ENCODE results near the gene HECTD2. TPM values are rescaled to one million over a fixed set of nuclear protein-coding genes. Genes with fewer than 3 reads are reported as not detected.
"Not testable (repeated sequence)": the region's sequence is repeated elsewhere in the genome, so short reads cannot be mapped to it uniquely, and the experiment has no call there.

The HECTD2 gene
- 1 to 10 TPM; 1.7 to 3.2 TPM for total RNA-seq

- peak; percentile 92 to 93 for ATAC-seq
- Mint-ChIP-seq H3K4me1 (ENCODE audit: low read depth in 2 of 2) (peaks cover 10 to 14% of the 10 kb centered on the region in 2 donors), H3K9me3 (no peaks in the 10 kb centered on the region)
Measured at GRCh38 chr10:91409869-91410637, at the start of gene HECTD2. TSS of gene HECTD2 (plus strand) at chr10:91410344. CDS start at chr10:91410439, 95 bp downstream.

GRCh38 chr10:91360461-91360860 is 49.7 kb upstream of the HECTD2 start:
- H3K36me3 Mint-ChIP-seq = no peaks in the 10 kb centered on the region
- no peak for ATAC-seq
- no peak for DNase-seq (ENCODE audit: low spot score)
- no peaks in the 10 kb centered on the region for H3K9me3 Mint-ChIP-seq
- H3K27me3 Mint-ChIP-seq = peaks cover 33 to 65% of the 10 kb centered on the region in 2 donors
- no peaks in the 10 kb centered on the region for H3K4me1 Mint-ChIP-seq (ENCODE audit: low read depth in 2 of 2)
- no peak overlapping the region for H3K4me3 Mint-ChIP-seq
- no peak overlapping the region for H3K27ac Mint-ChIP-seq

More at GRCh38 chr10:91409869-91410637, at the start of gene HECTD2:
- DNase-seq (ENCODE audit: low spot score) = peak; percentile 90
- H3K27me3 Mint-ChIP-seq = peaks cover 0 to 7% of the 10 kb centered on the region in 2 donors
- H3K27ac Mint-ChIP-seq = peak within 1 kb of the TSS; percentile 74 to 90
- H3K36me3 Mint-ChIP-seq = no peaks in the 10 kb centered on the region
- peak within 1 kb of the TSS; percentile 98 for H3K4me3 Mint-ChIP-seq

- H3K27me3 Mint-ChIP-seq = peaks cover 37 to 47% of the 10 kb centered on the region in 2 donors
- not testable (repeated sequence) for ATAC-seq; H3K4me1 Mint-ChIP-seq (ENCODE audit: low read depth in 2 of 2); H3K27ac Mint-ChIP-seq; H3K9me3 Mint-ChIP-seq; DNase-seq (ENCODE audit: low spot score); H3K4me3 Mint-ChIP-seq; H3K36me3 Mint-ChIP-seq
Measured at GRCh38 chr10:91365519-91365918, 44.6 kb upstream of the HECTD2 start.

- Mint-ChIP-seq H3K4me3 (no peak overlapping the region), H3K4me1 (ENCODE audit: low read depth in 2 of 2) (no peaks in the 10 kb centered on the region), H3K36me3 (no peaks in the 10 kb centered on the region), H3K27ac (no peak overlapping the region), H3K9me3 (no peaks in the 10 kb centered on the region), H3K27me3 (peaks cover 28 to 36% of the 10 kb centered on the region in 2 donors)
- ATAC-seq = no peak
- DNase-seq (ENCODE audit: low spot score) = no peak
Measured at GRCh38 chr10:91366704-91367103, 43.4 kb upstream of the HECTD2 start.

GRCh38 chr10:91367127-91367531 is 43.0 kb upstream of the HECTD2 start:
- Mint-ChIP-seq H3K27ac (no peak overlapping the region), H3K27me3 (peaks cover 27 to 31% of the 10 kb centered on the region in 2 donors), H3K4me3 (no peak overlapping the region), H3K9me3 (no peaks in the 10 kb centered on the region), H3K4me1 (ENCODE audit: low read depth in 2 of 2) (no peaks in the 10 kb centered on the region), H3K36me3 (no peaks in the 10 kb centered on the region)
- DNase-seq (ENCODE audit: low spot score) = no peak
- no peak for ATAC-seq

GRCh38 chr10:91367558-91367957 is 42.6 kb upstream of the HECTD2 start:
- no peak for ATAC-seq
- no peaks in the 10 kb centered on the region for H3K4me1 Mint-ChIP-seq (ENCODE audit: low read depth in 2 of 2)
- peaks cover 23 to 27% of the 10 kb centered on the region in 2 donors for H3K27me3 Mint-ChIP-seq

GRCh38 chr10:91369978-91370589 is 40.1 kb upstream of the HECTD2 start:
- H3K36me3 Mint-ChIP-seq = peaks cover 12% of the 10 kb centered on the region
- DNase-seq (ENCODE audit: low spot score); H3K27ac Mint-ChIP-seq; H3K4me3 Mint-ChIP-seq; ATAC-seq; H3K4me1 Mint-ChIP-seq (ENCODE audit: low read depth in 2 of 2): not testable (repeated sequence)
- peaks cover 12 to 14% of the 10 kb centered on the region in 2 donors for H3K27me3 Mint-ChIP-seq
- H3K9me3 Mint-ChIP-seq = peaks cover 10% of the 10 kb centered on the region

More at GRCh38 chr10:91367558-91367957, 42.6 kb upstream of the HECTD2 start:
- DNase-seq (ENCODE audit: low spot score) = no peak
- Mint-ChIP-seq H3K36me3 (no peaks in the 10 kb centered on the region), H3K27ac (no peak overlapping the region), H3K4me3 (no peak overlapping the region), H3K9me3 (no peaks in the 10 kb centered on the region)

GRCh38 chr10:91374052-91374451 is 36.1 kb upstream of the HECTD2 start:
- DNase-seq (ENCODE audit: low spot score) (no peak), ATAC-seq (no peak)
- H3K4me1 Mint-ChIP-seq (ENCODE audit: low read depth in 2 of 2) = no peaks in the 10 kb centered on the region
- H3K36me3 Mint-ChIP-seq = peaks cover 20% of the 10 kb centered on the region
- H3K4me3 Mint-ChIP-seq = no peak overlapping the region
- no peak overlapping the region for H3K27ac Mint-ChIP-seq
- peaks cover 13% of the 10 kb centered on the region for H3K9me3 Mint-ChIP-seq
- peaks cover 14 to 38% of the 10 kb centered on the region in 2 donors for H3K27me3 Mint-ChIP-seq

GRCh38 chr10:91378061-91378460 is 32.1 kb upstream of the HECTD2 start:
- peaks cover 16% of the 10 kb centered on the region for H3K9me3 Mint-ChIP-seq
- H3K4me1 Mint-ChIP-seq (ENCODE audit: low read depth in 2 of 2) = peaks cover 0 to 5% of the 10 kb centered on the region in 2 donors
- no peak for DNase-seq (ENCODE audit: low spot score)
- peaks cover 9 to 30% of the 10 kb centered on the region in 2 donors for H3K27me3 Mint-ChIP-seq
- no peak for ATAC-seq
- H3K27ac Mint-ChIP-seq = no peak overlapping the region
- H3K36me3 Mint-ChIP-seq = peaks cover 20% of the 10 kb centered on the region
- H3K4me3 Mint-ChIP-seq = no peak overlapping the region

GRCh38 chr10:91380873-91381256 is 29.3 kb upstream of the HECTD2 start:
- peaks cover 0 to 5% of the 10 kb centered on the region in 2 donors for H3K4me1 Mint-ChIP-seq (ENCODE audit: low read depth in 2 of 2)
- no peak overlapping the region for H3K27ac Mint-ChIP-seq
- H3K36me3 Mint-ChIP-seq = peaks cover 5% of the 10 kb centered on the region
- H3K4me3 Mint-ChIP-seq = no peak overlapping the region
- peaks cover 19 to 40% of the 10 kb centered on the region in 2 donors for H3K27me3 Mint-ChIP-seq
- H3K9me3 Mint-ChIP-seq = peaks cover 3% of the 10 kb centered on the region
- no peak for DNase-seq (ENCODE audit: low spot score)
- no peak for ATAC-seq

GRCh38 chr10:91381257-91381891 is 28.8 kb upstream of the HECTD2 start:
- no peak overlapping the region for H3K4me3 Mint-ChIP-seq
- peaks cover 5% of the 10 kb centered on the region for H3K36me3 Mint-ChIP-seq
- no peak for ATAC-seq

GRCh38 chr10:91385306-91386085 is 24.6 kb upstream of the HECTD2 start:
- ATAC-seq (no peak), DNase-seq (ENCODE audit: low spot score) (no peak)
- Mint-ChIP-seq H3K27ac (no peak overlapping the region), H3K4me3 (no peak overlapping the region), H3K27me3 (peaks cover 26 to 46% of the 10 kb centered on the region in 2 donors), H3K4me1 (ENCODE audit: low read depth in 2 of 2) (no peaks in the 10 kb centered on the region), H3K36me3 (no peaks in the 10 kb centered on the region), H3K9me3 (no peaks in the 10 kb centered on the region)

More at GRCh38 chr10:91381257-91381891, 28.8 kb upstream of the HECTD2 start:
- peaks cover 3% of the 10 kb centered on the region for H3K9me3 Mint-ChIP-seq
- no peak overlapping the region for H3K27ac Mint-ChIP-seq
- peaks cover 19 to 38% of the 10 kb centered on the region in 2 donors for H3K27me3 Mint-ChIP-seq
- H3K4me1 Mint-ChIP-seq (ENCODE audit: low read depth in 2 of 2) = peaks cover 0 to 5% of the 10 kb centered on the region in 2 donors
- DNase-seq (ENCODE audit: low spot score) = no peak
